ENCODE results near the gene PAM16.
"Not testable (repeated sequence)": the region's sequence is repeated elsewhere in the genome, so short reads cannot be mapped to it uniquely, and the experiment has no call there.

The PAM16 gene

GRCh38 chr16:4350787-4351659 lies at the start of gene PAM16:
Gene PAM16 (minus strand): TSS chr16:4351321. CDS start chr16:4351234, 87 bp downstream.
- DNase-seq: peak; percentile 99

GRCh38 chr16:4399001-4399730 lies 48.0 kb upstream of the PAM16 start:
- no peak for DNase-seq

- DNase-seq: no peak
Measured at GRCh38 chr16:4395055-4395726, 44.1 kb upstream of the PAM16 start.

- not testable (repeated sequence) for DNase-seq
Measured at GRCh38 chr16:4393850-4394249, 42.7 kb upstream of the PAM16 start.

GRCh38 chr16:4393240-4393600 lies 42.1 kb upstream of the PAM16 start:
- DNase-seq: no peak

- DNase-seq: no peak
Measured at GRCh38 chr16:4392382-4393239, 41.5 kb upstream of the PAM16 start.

- DNase-seq: no peak
Measured at GRCh38 chr16:4391631-4392381, 40.7 kb upstream of the PAM16 start.

GRCh38 chr16:4390266-4391260 lies 39.4 kb upstream of the PAM16 start:
- DNase-seq: no peak

GRCh38 chr16:4389051-4389955 lies 38.2 kb upstream of the PAM16 start:
- no peak for DNase-seq

- DNase-seq: no peak
Measured at GRCh38 chr16:4388271-4389021, 37.3 kb upstream of the PAM16 start.

GRCh38 chr16:4387781-4388180 lies 36.7 kb upstream of the PAM16 start:
- DNase-seq: no peak

GRCh38 chr16:4386951-4387565 lies 35.9 kb upstream of the PAM16 start:
- DNase-seq: no peak

GRCh38 chr16:4386451-4386805 lies 35.3 kb upstream of the PAM16 start:
- no peak for DNase-seq

GRCh38 chr16:4385789-4386450 lies 34.8 kb upstream of the PAM16 start:
- DNase-seq: no peak

- DNase-seq: no peak
Measured at GRCh38 chr16:4385066-4385788, 34.1 kb upstream of the PAM16 start.

GRCh38 chr16:4384509-4384942 lies 33.4 kb upstream of the PAM16 start:
- DNase-seq: no peak
